Measurements from ENCODE around the gene BCL2. TPM values are rescaled to one million over a fixed set of nuclear protein-coding genes. Genes with fewer than 3 reads are reported as not detected.
"Not testable (repeated sequence)": the region's sequence is repeated elsewhere in the genome, so short reads cannot be mapped to it uniquely, and the experiment has no call there.

Gene BCL2
- total RNA-seq, 1 donor, result 78.2 TPM

DNA sequence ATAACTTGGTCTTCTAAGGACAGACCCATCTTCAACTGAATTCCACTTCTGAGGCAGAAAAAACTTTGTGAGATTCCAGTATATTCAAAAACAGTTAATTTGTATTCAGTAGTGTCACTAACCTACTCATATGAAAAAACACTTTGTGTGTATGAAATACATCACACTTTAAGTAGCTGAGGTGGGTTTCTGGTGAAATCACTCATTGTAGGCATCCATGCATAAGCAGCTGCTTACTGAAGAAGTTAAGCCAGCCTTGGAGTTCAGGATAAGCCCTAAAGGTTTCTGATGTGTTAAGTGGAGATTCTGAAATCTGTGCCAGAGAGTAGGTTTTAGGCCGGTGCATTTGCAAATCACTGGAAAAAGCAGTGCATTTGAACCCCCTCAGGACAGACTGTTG is 128.2 kb downstream of the BCL2 start:
- H3K4me3 ChIP-seq (ENCODE audit: low read length), result no peak overlapping the region
- no peaks in the 10 kb centered on the region for H3K9me3 ChIP-seq (ENCODE audit: low read depth, low read length)
- peaks cover 24% of the 10 kb centered on the region for H3K4me1 ChIP-seq (ENCODE audit: insufficient read depth, low read length)
- H3K27me3 ChIP-seq (ENCODE audit: insufficient read depth, low read length), result no peaks in the 10 kb centered on the region

DNA sequence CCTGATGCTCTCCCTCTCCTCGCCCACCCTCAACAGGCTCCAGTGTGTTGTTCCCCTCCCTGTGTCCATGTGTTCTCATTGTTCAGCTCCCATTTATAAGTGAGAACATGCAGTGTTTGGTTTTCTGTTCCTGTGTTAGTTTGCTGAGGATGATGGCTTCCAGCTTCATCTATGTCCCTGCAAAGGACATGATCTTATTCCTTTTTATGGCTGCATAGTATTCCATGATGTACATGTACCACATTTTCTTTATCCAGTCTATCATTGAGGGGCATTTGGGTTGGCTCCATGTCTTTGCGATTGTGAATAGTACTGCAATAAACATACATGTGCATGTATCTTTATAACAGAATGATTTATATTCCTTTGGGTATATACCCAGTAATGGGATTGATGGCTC is 128.7 kb downstream of the BCL2 start:
- H3K9me3 ChIP-seq (ENCODE audit: low read depth, low read length); H3K4me3 ChIP-seq (ENCODE audit: low read length); H3K27me3 ChIP-seq (ENCODE audit: insufficient read depth, low read length): not testable (repeated sequence)
- H3K4me1 ChIP-seq (ENCODE audit: insufficient read depth, low read length), result peaks cover 24% of the 10 kb centered on the region

DNA sequence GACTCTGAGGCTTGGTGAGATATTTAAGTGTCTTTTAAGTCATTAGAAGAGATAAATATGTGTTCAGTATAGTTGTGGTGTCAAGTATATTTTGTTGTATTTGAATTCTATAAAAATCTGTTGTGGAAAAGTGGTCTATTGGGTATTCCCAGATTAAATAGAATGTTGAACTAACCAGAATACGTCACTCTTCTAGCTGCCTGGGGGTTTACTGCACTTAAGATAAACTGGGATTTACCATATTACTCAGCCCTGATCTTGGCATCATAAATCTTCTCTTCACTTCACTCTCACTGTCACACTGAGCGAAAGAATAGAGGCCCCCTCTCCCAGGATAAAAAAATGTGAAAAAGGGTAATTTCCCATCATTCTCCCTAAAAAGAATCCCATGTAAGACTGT is 129.8 kb downstream of the BCL2 start:
- H3K4me1 ChIP-seq (ENCODE audit: insufficient read depth, low read length), result peaks cover 26% of the 10 kb centered on the region
- H3K27me3 ChIP-seq (ENCODE audit: insufficient read depth, low read length), result no peaks in the 10 kb centered on the region
- H3K4me3 ChIP-seq (ENCODE audit: low read length), result no peak overlapping the region
- no peaks in the 10 kb centered on the region for H3K9me3 ChIP-seq (ENCODE audit: low read depth, low read length)

DNA sequence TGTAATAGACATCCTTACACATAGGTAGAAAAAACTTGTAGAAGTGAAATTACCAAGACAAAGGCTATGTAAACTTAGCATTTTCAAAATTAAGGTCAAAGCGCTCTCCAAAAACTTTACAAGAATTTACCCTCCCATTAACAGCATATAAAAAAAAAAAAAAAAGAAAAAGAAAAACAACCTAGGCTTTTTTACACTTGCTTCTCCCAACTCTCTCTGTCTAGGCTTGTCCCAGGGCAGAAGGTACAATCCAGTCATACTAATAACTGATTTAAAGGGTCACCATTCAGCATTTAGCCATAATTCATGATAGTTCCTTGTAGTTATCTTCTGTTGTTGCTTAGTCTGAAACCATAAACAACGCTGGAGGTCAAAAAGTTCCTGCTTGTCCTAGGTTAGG is 130.5 kb downstream of the BCL2 start:
- Histone ChIP-seq H3K4me3 (ENCODE audit: low read length) (no peak overlapping the region), H3K27me3 (ENCODE audit: insufficient read depth, low read length) (no peaks in the 10 kb centered on the region), H3K9me3 (ENCODE audit: low read depth, low read length) (no peaks in the 10 kb centered on the region), H3K4me1 (ENCODE audit: insufficient read depth, low read length) (peaks cover 33% of the 10 kb centered on the region)

DNA sequence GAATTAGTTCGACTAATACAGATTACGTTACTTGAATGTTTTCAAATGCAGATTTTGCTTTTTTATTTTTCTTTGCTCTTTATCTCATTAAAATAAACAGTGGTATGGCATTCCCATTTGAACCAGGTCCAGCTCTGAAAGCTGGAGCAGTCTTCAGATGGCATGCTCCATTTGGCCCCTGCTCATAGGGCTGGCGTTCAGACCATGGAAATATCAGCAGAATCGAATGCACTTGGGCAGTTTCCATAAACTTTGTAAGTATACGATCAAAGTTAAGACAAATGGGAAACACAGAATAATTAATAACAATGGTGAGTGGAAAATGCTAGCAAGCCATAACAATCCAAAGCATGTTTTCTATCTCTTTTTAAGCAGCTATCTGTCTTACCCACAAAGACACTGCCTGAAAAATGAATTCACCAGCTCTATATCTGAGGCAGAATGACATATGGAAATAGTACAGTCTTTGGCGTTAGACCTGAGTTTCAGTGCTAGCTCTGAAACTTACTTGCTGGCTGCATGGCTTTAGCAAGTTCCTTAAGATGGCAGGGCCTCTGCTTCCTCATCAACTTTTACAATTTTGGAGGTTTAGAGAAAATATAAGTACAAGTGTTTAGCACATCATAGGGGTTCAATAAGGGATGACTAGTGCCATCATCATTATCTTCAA is 131.6 kb downstream of the BCL2 start:
- H3K9me3 ChIP-seq (ENCODE audit: low read depth, low read length), result no peaks in the 10 kb centered on the region
- H3K4me1 ChIP-seq (ENCODE audit: insufficient read depth, low read length), result peaks cover 40% of the 10 kb centered on the region
- no peak overlapping the region for H3K4me3 ChIP-seq (ENCODE audit: low read length)
- H3K27me3 ChIP-seq (ENCODE audit: insufficient read depth, low read length), result no peaks in the 10 kb centered on the region

DNA sequence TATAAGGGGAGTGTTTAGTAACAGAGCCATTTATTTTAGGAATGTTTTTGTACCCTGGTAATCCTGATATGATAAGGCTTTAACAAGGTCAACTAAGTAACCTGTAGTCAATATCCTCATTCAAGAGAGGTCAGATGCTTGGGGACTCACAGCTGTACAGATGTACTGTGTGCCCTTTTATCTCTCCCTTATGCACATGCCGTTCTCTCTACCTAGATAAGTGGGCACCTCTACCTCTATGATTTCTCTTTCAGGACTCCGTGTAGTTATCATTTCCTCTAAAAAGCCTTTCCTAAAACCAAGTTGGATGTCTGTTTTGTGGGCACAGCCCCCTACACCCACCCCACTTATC is 132.4 kb downstream of the BCL2 start:
- peaks cover 41% of the 10 kb centered on the region for H3K4me1 ChIP-seq (ENCODE audit: insufficient read depth, low read length)
- H3K9me3 ChIP-seq (ENCODE audit: low read depth, low read length), result no peaks in the 10 kb centered on the region
- H3K27me3 ChIP-seq (ENCODE audit: insufficient read depth, low read length), result no peaks in the 10 kb centered on the region
- no peak overlapping the region for H3K4me3 ChIP-seq (ENCODE audit: low read length)

DNA sequence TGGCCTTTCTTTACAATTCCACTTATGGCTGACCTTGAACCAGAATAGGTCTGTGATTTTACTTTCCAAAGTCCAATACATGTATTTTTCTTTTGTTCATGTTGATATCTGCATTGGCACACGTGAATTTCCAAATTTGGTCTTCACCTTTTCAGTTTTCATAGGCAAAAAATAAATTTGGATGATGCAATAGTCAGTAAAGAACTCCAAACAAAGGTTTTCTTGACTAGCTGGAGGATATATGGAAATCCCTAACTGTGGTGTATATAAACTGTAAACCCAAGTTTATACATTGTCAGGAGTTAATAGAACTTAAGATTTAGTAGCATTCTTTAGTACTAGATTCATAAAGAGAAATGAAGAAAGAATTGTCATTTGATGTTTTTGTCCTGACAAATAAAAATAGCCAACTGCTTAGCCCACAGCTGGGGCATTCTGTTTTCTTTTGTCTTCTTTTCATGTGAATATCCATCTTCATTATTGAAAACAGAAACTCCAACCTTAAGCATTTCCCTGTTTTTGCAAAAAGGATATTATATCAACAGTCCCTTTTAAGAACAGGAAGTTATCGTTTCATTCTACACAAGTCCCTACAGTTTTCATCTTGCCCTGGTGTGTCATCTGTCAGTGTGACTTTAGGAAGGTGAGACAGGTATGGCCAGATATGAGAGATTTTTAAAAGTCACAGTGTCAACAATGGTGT is 132.9 kb downstream of the BCL2 start:
- no peaks in the 10 kb centered on the region for H3K9me3 ChIP-seq (ENCODE audit: low read depth, low read length)
- no peak overlapping the region for H3K4me3 ChIP-seq (ENCODE audit: low read length)
- no peaks in the 10 kb centered on the region for H3K27me3 ChIP-seq (ENCODE audit: insufficient read depth, low read length)
- H3K4me1 ChIP-seq (ENCODE audit: insufficient read depth, low read length), result peaks cover 42% of the 10 kb centered on the region

DNA sequence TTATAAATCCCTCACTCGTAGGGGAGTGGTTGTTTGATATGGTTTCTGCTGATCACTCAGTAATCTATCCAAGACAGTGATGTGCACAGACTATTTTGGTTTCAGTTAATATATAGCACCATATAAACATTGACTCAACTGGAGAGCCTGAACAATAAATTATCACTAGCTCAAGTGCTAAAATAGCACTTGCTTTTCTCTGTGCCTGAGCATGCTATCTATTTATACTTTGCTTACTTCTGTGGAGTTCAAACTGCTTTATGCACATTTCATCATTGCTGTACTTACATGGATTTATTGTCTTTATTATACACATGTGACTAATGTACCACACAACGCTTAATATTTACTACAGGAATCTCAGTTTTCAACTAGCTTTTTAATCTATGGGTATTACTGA is 133.6 kb downstream of the BCL2 start:
- H3K4me1 ChIP-seq (ENCODE audit: insufficient read depth, low read length), result peaks cover 42% of the 10 kb centered on the region
- H3K27me3 ChIP-seq (ENCODE audit: insufficient read depth, low read length), result no peaks in the 10 kb centered on the region
- no peak overlapping the region for H3K4me3 ChIP-seq (ENCODE audit: low read length)
- no peaks in the 10 kb centered on the region for H3K9me3 ChIP-seq (ENCODE audit: low read depth, low read length)

DNA sequence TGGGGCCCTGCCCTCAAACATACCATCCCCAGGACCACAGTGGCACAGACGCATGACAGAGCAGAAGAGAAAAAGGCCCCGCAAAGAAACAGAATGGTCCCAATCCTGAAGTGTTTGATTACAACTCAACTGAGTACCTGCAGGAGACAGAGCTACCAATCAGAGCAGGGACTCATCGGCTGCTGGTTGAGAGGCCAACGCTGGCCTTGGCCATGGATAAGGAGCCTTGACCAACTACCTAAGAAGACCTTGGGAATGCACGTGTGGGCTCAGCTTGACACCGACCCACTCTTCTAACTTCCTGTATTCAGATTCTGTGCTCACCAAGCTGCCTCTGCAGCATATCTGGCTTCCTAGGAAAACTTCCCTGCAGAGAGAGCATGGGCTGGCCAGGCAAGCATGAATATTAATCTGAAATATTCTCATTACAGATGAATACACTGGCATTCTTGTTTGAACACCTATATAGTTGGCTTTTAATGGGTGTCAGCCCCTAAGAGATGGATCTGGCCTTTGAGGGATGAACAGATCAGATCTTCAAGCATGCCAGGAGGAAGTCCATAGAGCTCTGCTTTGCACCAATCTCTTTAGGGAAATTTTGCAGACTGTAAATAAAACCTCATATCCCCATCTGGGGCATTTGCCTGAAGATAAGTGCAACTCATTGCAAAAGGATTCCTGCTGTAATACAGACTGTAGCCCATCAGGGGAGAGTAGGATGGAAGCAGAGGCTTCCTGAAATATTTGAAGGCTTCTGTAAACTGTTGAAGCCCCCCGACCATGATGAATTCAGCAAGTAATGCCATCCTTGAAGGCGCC is 135.4 kb downstream of the BCL2 start:
- no peaks in the 10 kb centered on the region for H3K27me3 ChIP-seq (ENCODE audit: insufficient read depth, low read length)
- no peak overlapping the region for H3K4me3 ChIP-seq (ENCODE audit: low read length)
- peaks cover 42% of the 10 kb centered on the region for H3K4me1 ChIP-seq (ENCODE audit: insufficient read depth, low read length)

DNA sequence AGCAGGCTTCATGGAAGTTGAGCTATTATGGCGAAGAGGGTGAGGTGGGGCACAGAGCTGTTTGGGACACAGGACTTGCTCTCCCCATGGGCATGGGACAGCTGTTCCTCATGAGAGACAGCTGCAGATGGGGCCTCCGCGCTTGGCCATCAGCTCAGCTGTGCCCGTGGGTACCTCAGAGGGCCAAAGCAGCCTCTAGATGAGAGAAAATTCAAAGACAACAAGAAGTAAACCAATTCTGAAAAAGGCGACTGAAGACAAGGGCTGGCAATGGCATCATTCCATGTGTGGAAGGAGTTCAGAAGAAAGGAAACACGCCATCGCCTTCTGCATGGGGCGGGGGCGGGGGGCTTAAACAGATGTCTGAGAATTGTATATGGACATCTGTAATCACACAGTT is 136.2 kb downstream of the BCL2 start:
- H3K9me3 ChIP-seq (ENCODE audit: low read depth, low read length), result no peaks in the 10 kb centered on the region
- no peak overlapping the region for H3K4me3 ChIP-seq (ENCODE audit: low read length)
- no peaks in the 10 kb centered on the region for H3K27me3 ChIP-seq (ENCODE audit: insufficient read depth, low read length)
- H3K4me1 ChIP-seq (ENCODE audit: insufficient read depth, low read length), result peaks cover 45% of the 10 kb centered on the region

More for the DNA sequence above, 135.4 kb downstream of the BCL2 start:
- no peaks in the 10 kb centered on the region for H3K9me3 ChIP-seq (ENCODE audit: low read depth, low read length)

DNA sequence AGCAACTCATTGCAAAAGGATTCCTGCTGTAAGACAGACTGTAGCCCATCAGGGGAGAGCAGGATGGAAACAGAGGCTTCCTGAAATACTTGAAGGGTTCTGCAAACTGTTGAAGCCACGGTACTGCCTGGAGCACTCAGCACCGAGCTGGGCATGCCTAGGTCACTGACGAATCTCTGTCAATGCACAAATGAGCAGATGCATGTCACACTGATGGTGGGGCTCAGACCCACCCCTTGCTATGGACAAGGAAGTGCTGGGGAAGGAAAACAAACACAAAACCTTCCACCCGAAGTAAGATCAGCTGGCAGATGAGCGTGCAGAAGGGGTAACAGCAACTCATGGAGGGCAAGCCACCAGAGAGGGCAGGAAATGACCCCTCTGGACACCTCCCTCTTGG is 136.7 kb downstream of the BCL2 start:
- Histone ChIP-seq H3K4me3 (ENCODE audit: low read length) (no peak overlapping the region), H3K4me1 (ENCODE audit: insufficient read depth, low read length) (peaks cover 43% of the 10 kb centered on the region), H3K27me3 (ENCODE audit: insufficient read depth, low read length) (no peaks in the 10 kb centered on the region)

DNA sequence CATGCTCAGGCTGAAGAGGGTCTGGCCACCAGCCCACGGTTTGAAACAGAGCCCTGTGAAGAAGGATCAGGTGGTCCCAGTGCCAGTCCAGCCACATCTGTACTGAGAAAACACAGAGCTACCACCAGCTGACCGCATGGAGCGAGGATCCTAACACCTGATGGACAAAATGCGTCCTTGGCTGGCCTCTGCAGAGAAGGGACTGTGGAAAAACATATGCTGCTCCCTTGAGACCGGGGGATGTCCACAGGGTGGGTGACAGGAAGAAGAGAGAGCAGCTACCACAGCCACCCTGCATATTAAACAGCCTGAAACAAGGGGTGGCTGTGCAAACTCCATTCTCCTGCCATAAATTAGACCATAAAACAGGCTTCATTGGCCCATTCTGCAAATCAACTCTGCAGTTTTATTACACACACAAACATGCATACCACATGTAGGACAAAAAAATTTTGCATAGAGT is 137.2 kb downstream of the BCL2 start:
- Histone ChIP-seq H3K4me3 (ENCODE audit: low read length) (no peak overlapping the region), H3K9me3 (ENCODE audit: low read depth, low read length) (no peaks in the 10 kb centered on the region), H3K27me3 (ENCODE audit: insufficient read depth, low read length) (no peaks in the 10 kb centered on the region), H3K4me1 (ENCODE audit: insufficient read depth, low read length) (peaks cover 37% of the 10 kb centered on the region)

More for the DNA sequence above, 136.7 kb downstream of the BCL2 start:
- no peaks in the 10 kb centered on the region for H3K9me3 ChIP-seq (ENCODE audit: low read depth, low read length)

DNA sequence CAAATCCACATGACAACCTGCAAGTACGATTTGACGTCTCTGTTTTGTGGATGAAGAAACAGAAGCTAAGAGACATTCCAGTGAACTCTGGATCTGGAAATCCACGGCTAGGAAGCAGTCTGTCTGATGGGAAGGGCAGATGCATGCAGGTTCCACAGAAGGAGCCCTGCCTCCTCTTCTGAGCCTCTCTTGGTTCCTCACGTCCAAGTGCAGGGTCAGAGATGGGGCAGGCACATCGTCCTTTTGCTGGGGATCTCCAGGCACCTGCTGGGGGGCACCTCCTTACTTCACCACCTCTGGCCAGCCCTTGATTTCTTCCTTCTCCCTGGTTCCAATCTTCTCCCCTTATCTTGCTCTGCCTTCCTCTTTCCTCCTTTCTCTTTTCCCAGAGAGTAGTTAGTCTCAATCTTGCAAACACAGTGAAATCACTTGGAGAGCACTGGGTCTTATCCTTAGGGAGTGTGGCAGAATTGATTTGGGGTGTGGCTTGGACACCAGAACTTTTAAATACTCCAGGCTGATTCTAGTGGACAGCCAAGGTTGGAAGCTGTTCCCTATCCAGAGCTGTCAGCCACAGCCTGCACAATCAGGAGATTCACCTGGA is 137.8 kb downstream of the BCL2 start:
- H3K9me3 ChIP-seq (ENCODE audit: low read depth, low read length), result no peaks in the 10 kb centered on the region
- no peaks in the 10 kb centered on the region for H3K27me3 ChIP-seq (ENCODE audit: insufficient read depth, low read length)
- H3K4me1 ChIP-seq (ENCODE audit: insufficient read depth, low read length), result peaks cover 32% of the 10 kb centered on the region
- H3K4me3 ChIP-seq (ENCODE audit: low read length), result no peak overlapping the region

DNA sequence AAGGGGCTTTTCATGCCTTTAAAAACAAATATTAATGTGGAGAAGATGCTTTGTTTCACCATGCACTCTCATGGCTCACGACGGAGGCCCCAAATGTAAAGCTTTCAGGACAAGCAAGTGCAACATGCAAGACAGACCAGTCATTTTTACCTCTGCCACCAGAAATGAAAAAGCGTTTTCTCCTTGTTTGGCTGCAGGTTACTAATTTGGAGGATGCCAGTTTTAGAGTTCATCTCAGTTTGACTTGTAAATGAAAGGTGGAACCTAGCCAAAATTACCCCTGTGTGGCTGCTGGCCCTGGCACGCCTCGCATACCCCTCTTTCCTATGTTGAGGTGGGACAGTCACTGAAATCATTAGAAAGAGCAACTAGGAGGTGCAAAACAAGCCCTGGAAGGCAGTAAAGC is 138.6 kb downstream of the BCL2 start:
- Histone ChIP-seq H3K9me3 (ENCODE audit: low read depth, low read length) (no peaks in the 10 kb centered on the region), H3K27me3 (ENCODE audit: insufficient read depth, low read length) (no peaks in the 10 kb centered on the region), H3K4me1 (ENCODE audit: insufficient read depth, low read length) (peaks cover 32% of the 10 kb centered on the region), H3K4me3 (ENCODE audit: low read length) (no peak overlapping the region)

DNA sequence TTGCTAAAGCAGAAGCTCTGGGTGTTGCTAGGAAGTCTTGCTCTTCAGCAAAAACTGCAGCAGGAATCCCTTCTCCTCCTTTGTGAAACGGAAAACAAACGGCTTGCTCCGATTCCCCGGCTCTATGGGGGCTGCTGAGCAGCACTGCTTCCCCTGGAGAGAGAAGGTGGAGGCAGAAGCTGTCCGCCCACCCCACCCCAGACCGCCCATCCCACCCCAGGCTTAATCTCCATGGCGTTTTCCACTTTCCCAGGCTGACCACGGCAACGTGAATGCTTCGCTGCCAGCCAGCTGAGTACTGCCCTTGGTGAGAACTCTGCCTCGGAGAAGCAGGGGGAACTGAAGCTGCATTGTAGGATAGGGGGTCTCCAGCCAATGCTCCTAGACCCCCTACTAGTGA is 139.2 kb downstream of the BCL2 start:
- Histone ChIP-seq H3K4me1 (ENCODE audit: insufficient read depth, low read length) (peaks cover 32% of the 10 kb centered on the region), H3K27me3 (ENCODE audit: insufficient read depth, low read length) (no peaks in the 10 kb centered on the region), H3K9me3 (ENCODE audit: low read depth, low read length) (no peaks in the 10 kb centered on the region), H3K4me3 (ENCODE audit: low read length) (no peak overlapping the region)
